BLaER1 (cell line): ENCODE measurements around the gene CASP10.
"Not testable (repeated sequence)": the region's sequence is repeated elsewhere in the genome, so short reads cannot be mapped to it uniquely, and the experiment has no call there.

Experiments used
- H3K27ac ChIP-seq: shearing (Covaris generic); formaldehyde crosslinking; 2 replicates; pipeline ENCODE4 v1.8.1; 2022
- H3K27me3 ChIP-seq: shearing (Covaris generic); formaldehyde crosslinking; 2 replicates; pipeline ENCODE4 v1.8.1; 2022
- H3K36me3 ChIP-seq: shearing (Covaris generic); formaldehyde crosslinking; 2 replicates; pipeline ENCODE4 v1.8.1; 2022
- H3K4me1 ChIP-seq: shearing (Covaris generic); formaldehyde crosslinking; 2 replicates; pipeline ENCODE4 v1.8.1; 2022
- H3K4me2 ChIP-seq: shearing (Covaris generic); formaldehyde crosslinking; 2 replicates; pipeline ENCODE4 v1.8.1; 2022
- H3K4me3 ChIP-seq: shearing (Covaris generic); formaldehyde crosslinking; 2 replicates; pipeline ENCODE4 v1.8.1; 2022
- H3K9ac ChIP-seq: shearing (Covaris generic); formaldehyde crosslinking; 2 replicates; pipeline ENCODE4 v1.8.1; 2022
- H3K9me3 ChIP-seq: shearing (Covaris generic); formaldehyde crosslinking; 2 replicates; pipeline ENCODE4 v1.8.1; 2022
- H4K20me1 ChIP-seq: shearing (Covaris generic); formaldehyde crosslinking; 2 replicates; pipeline ENCODE4 v1.8.1; 2022
- Cebpa-rat ChIP-seq: shearing (Covaris generic); IDR thresholded peaks from 2 replicates; pipeline ENCODE4 v1.8.1; 2022

Gene CASP10

DNA sequence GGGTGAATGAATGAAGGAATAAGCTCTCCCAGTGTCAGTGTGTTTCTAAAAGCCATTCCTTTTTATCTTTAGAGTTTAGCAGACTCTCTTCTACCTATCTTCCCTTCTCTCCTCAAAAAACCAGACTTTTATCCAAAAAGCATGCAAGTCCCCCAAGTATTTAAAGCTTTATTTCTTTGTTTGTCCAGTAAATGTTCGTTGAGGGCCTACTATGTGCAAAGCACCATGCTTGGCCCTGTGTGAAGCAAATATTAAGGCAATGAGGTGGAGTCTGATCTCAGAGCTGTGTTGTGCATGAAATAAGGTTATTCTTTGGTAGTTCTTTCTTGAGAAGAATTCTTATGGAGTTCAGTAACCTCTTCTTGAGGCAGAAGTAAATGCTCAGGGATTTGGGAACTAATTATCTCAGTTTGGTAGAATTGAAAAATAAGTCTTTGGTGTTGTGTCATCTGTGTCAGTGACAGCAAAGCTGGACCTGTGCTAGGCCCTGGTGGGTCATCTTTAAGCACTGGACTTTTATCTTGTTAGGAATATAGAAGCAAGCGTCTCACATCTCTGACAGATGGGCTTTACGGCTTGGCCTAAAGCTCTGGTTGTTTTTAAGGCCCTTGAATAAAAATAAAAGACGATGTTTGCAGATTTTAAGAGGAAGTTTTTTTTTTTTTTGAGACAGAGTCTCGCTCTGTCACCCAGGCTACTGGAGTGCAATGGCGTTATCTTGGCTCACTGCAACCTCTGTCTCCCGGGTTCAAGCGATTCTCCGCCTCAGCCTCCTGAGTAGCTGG is 28.1 kb upstream of the CASP10 start:
- no peak for TF ChIP-seq Cebpa-rat
- Histone ChIP-seq H4K20me1 (no peaks in the 10 kb centered on the region), H3K4me2 (no peak overlapping the region), H3K27ac (no peak overlapping the region), H3K9me3 (no peaks in the 10 kb centered on the region), H3K4me1 (peaks cover 21% of the 10 kb centered on the region), H3K4me3 (no peak overlapping the region), H3K9ac (no peak overlapping the region), H3K27me3 (no peaks in the 10 kb centered on the region), H3K36me3 (peaks cover 62% of the 10 kb centered on the region)

GRCh38 chr2:201156036-201156435 is 26.9 kb upstream of the CASP10 start:
- H3K9me3 ChIP-seq: no peaks in the 10 kb centered on the region
- H3K4me1 ChIP-seq: peaks cover 21% of the 10 kb centered on the region
- TF ChIP-seq Cebpa-rat: no peak
- no peak overlapping the region for H3K27ac ChIP-seq
- peaks cover 62% of the 10 kb centered on the region for H3K36me3 ChIP-seq
- H3K9ac ChIP-seq: no peak overlapping the region
- H3K4me3 ChIP-seq: no peak overlapping the region
- H3K27me3 ChIP-seq: no peaks in the 10 kb centered on the region
- H4K20me1 ChIP-seq: no peaks in the 10 kb centered on the region
- no peak overlapping the region for H3K4me2 ChIP-seq

- TF ChIP-seq Cebpa-rat: no peak
- Histone ChIP-seq H3K27me3 (no peaks in the 10 kb centered on the region), H3K4me2 (no peak overlapping the region), H3K36me3 (peaks cover 65% of the 10 kb centered on the region), H4K20me1 (no peaks in the 10 kb centered on the region), H3K4me3 (no peak overlapping the region), H3K9me3 (no peaks in the 10 kb centered on the region), H3K27ac (no peak overlapping the region), H3K9ac (no peak overlapping the region), H3K4me1 (peaks cover 21% of the 10 kb centered on the region)
These were observed 26.3 kb upstream of the CASP10 start for GRCh38 chr2:201156640-201157039.

- no peak for TF ChIP-seq Cebpa-rat
- no peaks in the 10 kb centered on the region for H3K9me3 ChIP-seq
- peaks cover 21% of the 10 kb centered on the region for H3K4me1 ChIP-seq
- peak overlapping the region; percentile 67 for H3K27ac ChIP-seq
- no peaks in the 10 kb centered on the region for H3K27me3 ChIP-seq
- peaks cover 70% of the 10 kb centered on the region for H3K36me3 ChIP-seq
- H3K4me2 ChIP-seq: peak overlapping the region; percentile 73
- H3K9ac ChIP-seq: peak overlapping the region; percentile 25
- H4K20me1 ChIP-seq: no peaks in the 10 kb centered on the region
- H3K4me3 ChIP-seq: no peak overlapping the region
These were observed 25.2 kb upstream of the CASP10 start for GRCh38 chr2:201157694-201158093.

- no peaks in the 10 kb centered on the region for H4K20me1 ChIP-seq
- peaks cover 21% of the 10 kb centered on the region for H3K4me1 ChIP-seq
- H3K9me3 ChIP-seq: no peaks in the 10 kb centered on the region
- no peak for TF ChIP-seq Cebpa-rat
- no peaks in the 10 kb centered on the region for H3K27me3 ChIP-seq
- peak overlapping the region; percentile 67 for H3K27ac ChIP-seq
- H3K36me3 ChIP-seq: peaks cover 70% of the 10 kb centered on the region
- H3K4me2 ChIP-seq: peak overlapping the region; percentile 73
- H3K4me3 ChIP-seq: no peak overlapping the region
- H3K9ac ChIP-seq: peak overlapping the region; percentile 52; the same call in 1 of the 2 replicates
These were observed 24.6 kb upstream of the CASP10 start for GRCh38 chr2:201158111-201158929.

DNA sequence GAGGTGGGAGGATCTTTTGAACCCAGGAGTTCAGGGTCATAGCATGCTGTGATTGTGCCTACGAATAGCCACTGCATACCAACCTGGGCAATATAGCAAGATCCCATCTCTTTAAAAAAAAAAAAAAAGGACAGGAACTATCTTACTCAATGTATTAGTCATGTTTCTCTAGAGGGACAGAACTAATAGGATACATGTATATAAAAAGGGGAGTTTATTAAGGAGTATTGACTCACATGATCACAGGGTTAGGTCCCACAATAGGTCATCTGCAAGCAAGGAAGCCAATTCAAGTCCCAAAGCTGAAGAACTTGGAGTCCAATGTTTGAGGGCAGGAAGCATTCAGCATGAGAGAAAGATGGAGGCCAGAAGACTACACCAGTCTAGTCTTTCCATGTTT is 18.8 kb upstream of the CASP10 start:
- H3K4me2 ChIP-seq: no peak overlapping the region
- H3K27me3 ChIP-seq: no peaks in the 10 kb centered on the region
- H4K20me1 ChIP-seq: no peaks in the 10 kb centered on the region
- TF ChIP-seq Cebpa-rat: no peak
- peaks cover 84% of the 10 kb centered on the region for H3K36me3 ChIP-seq
- H3K9me3 ChIP-seq: peaks cover 9% of the 10 kb centered on the region
- H3K4me3 ChIP-seq: no peak overlapping the region
- H3K4me1 ChIP-seq: peaks cover 11% of the 10 kb centered on the region
- H3K9ac ChIP-seq: no peak overlapping the region
- H3K27ac ChIP-seq: no peak overlapping the region

DNA sequence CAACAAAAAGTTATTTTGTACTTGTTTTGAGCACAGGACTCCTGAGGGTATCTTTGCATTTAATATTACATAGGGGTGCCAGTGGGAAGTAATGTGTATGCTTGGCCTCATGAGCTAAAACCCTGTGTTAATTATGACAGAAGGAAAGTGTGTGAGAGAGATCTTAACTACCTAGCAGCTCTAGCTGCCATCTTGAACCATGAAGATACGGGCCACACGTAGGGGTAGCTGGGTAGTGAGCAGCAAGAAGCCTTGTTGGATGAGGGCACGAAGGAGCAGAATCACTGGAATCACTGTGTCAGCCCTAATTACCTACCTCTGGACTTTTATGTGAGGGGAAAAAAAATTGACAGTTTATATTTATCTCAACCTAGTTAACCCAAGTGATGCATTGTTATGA is 15.4 kb upstream of the CASP10 start:
- Histone ChIP-seq H3K36me3 (peaks cover 51% of the 10 kb centered on the region), H4K20me1 (no peaks in the 10 kb centered on the region), H3K4me3 (no peak overlapping the region), H3K9ac (no peak overlapping the region), H3K9me3 (peaks cover 9% of the 10 kb centered on the region), H3K27ac (no peak overlapping the region), H3K4me1 (peaks cover 11% of the 10 kb centered on the region), H3K4me2 (no peak overlapping the region), H3K27me3 (no peaks in the 10 kb centered on the region)
- no peak for TF ChIP-seq Cebpa-rat

DNA sequence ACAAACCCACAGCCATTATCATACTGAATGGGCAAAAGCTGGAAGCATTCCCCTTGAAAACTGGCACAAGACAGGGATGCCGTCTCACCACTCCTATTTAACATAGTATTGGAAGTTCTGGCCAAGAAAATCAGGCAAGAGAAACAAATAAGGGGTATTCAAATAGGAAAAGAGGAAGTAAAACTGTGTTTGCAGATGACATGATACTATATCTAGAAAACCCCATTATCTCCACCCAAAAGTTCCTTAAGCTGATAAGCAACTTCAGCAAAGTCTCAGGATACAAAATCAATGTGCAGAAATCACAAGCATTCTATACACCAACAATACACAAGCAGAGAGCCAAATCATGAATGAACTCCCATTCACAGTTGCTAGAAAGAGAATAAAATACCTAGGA is 14.4 kb upstream of the CASP10 start:
- H3K9me3 ChIP-seq, H3K4me3 ChIP-seq, H3K9ac ChIP-seq, H3K27ac ChIP-seq, H3K27me3 ChIP-seq, H4K20me1 ChIP-seq: not testable (repeated sequence)
- peaks cover 41% of the 10 kb centered on the region for H3K36me3 ChIP-seq
- peak overlapping the region; percentile 34; the same call in 1 of the 2 replicates for H3K4me2 ChIP-seq
- H3K4me1 ChIP-seq: peaks cover 11% of the 10 kb centered on the region

DNA sequence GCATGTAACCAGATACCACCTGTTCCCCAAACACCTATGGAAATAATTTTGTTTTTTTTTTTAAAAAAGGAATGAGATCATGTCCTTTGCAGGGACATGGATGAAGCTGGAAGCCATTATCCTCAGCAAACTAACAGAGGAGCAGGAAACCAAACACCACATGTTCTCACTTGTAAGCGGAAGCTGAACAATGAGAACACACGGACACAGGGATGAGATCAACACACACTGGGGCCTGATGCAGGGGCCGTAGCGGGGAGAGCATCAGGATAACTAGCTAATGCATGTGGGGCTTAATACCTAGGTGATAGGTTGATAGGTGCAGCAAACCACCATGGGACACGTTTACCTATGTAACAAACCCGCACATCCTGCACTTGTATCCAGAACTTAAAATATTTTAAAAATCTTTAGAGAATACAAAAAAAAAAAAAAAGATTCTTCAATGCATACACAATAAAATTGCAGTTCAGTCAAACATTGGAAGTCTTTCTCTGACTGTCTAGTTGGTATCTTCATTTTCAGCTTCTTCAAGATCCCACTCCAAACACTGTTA is 11.6 kb upstream of the CASP10 start:
- Histone ChIP-seq H3K27me3 (no peaks in the 10 kb centered on the region), H3K9ac (no peak overlapping the region), H4K20me1 (no peaks in the 10 kb centered on the region), H3K4me3 (no peak overlapping the region), H3K4me1 (peaks cover 11% of the 10 kb centered on the region), H3K36me3 (peaks cover 14% of the 10 kb centered on the region), H3K9me3 (peaks cover 5% of the 10 kb centered on the region), H3K4me2 (no peak overlapping the region), H3K27ac (no peak overlapping the region)
- no peak for TF ChIP-seq Cebpa-rat

- no peak for TF ChIP-seq Cebpa-rat
- Histone ChIP-seq H3K4me3 (no peak overlapping the region), H3K9me3 (no peaks in the 10 kb centered on the region; the same call in 1 of the 2 replicates), H3K4me1 (peaks cover 11% of the 10 kb centered on the region), H3K9ac (no peak overlapping the region), H3K27ac (no peak overlapping the region), H4K20me1 (no peaks in the 10 kb centered on the region), H3K36me3 (peaks cover 6% of the 10 kb centered on the region; the same call in 1 of the 2 replicates), H3K27me3 (no peaks in the 10 kb centered on the region), H3K4me2 (no peak overlapping the region)
These were observed 10.7 kb upstream of the CASP10 start for GRCh38 chr2:201172279-201172678.
